DMS114 treated with DMSO at 0.1 percent for 48 hours (cell line): ENCODE results near the gene G6PD.
"Not testable (repeated sequence)": the region's sequence is repeated elsewhere in the genome, so short reads cannot be mapped to it uniquely, and the experiment has no call there.

Source experiments
- DNase-seq: peaks from one replicate; lab custom pipeline; 2025; ENCODE audit not compliant: unreplicated experiment; lab: John Stamatoyannopoulos, UW

G6PD gene

DNA sequence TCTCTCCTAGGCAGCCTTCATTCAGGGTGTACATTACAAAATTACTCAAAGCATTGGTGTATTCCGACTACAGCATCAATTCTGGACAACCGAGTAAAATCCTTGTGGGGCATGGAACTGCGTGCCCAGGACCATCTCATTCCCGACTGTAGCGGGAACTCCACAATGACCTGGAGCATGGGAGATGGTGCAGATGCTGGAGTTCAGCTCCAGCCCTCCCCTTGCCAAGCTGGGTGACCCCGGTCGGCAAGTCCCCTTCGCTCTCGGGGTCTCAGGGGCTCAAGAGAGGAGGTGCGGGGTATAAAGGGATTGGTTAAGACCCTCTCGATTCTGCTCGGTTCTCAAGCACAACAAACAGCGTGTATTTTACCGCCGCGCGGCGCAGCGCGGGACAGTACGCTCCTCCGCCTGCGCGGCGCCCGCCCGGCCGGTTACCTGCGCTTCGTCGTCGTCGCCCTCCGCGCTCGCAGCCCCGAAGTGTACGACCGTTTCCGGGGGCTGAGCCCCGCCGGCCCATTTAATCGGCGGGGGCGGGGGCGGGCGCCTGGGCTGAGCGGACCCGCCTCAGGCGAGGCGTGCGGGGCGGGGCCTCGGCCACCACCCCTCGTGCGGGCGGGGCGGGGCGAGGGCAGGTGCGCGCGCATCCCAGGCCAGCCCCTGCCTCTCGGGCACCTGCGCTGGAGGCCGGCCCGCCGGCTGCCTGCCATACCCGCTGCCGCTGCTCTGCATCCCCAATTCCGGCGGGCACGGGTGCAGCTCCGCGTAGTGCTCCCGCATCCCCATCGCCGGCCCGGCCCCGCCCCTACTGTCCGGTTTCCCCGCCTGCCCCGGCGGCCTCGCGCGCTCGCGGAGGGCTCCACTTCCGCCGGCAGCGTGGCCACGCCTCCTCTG, at the start of gene G6PD:
TSS of gene G6PD (minus strand) at position 493 of the 891 bp plus-strand sequence. CDS start 691 bp downstream, outside the sequence.
- DNase-seq: no peak

DNA sequence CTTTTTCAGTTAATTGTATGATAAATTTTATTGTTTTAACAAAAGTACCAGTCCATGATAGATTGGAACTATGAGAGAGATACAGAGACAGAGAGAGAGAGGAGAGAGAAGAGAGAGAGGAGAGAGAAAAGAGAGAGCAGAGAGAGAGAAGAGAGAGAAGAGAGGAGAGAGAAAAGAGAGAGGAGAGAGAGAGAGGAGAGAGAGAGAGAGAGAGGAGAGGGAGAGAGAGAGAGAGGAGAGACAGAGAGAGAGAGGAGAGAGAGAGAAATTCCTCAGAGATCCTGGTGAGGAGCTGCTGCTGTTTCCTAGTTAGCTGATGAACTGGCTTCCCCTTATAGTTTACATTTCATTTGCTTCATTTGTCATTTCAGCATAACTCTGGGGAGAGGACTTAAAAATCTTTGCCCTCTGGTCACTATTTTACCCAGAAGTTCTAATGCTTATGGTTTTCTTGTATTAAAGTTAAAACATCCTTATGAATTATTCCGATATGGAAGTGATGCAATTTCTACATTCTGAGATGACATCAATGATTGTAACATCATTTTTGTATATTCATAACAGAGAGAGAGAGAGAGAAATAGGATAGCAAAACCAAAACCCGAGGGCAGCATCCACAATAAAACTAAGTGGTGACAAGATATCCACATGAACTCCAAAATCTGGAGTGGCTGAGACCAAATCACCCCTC, 49.1 kb upstream of the G6PD start:
- no peak for DNase-seq

DNA sequence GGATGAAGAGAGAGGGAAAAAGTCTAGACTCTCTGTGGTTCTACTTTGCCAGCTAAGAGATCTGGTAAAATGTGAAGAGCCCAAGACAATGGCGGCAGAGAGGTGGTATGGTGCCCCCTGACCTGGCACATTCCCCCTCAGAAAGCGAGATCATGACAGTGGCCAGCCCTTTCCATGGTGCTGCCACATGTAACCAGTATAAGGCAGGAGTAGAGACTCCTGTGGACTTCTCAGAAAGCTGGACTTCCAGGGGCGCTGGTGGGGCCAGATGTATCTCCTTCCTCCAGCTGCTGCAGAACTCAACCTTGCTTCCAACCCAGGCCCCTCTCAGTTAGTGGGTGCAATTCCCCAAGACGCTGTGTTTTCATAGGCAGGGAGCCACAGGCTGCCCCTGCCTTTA, 47.8 kb upstream of the G6PD start:
- DNase-seq: no peak

DNA sequence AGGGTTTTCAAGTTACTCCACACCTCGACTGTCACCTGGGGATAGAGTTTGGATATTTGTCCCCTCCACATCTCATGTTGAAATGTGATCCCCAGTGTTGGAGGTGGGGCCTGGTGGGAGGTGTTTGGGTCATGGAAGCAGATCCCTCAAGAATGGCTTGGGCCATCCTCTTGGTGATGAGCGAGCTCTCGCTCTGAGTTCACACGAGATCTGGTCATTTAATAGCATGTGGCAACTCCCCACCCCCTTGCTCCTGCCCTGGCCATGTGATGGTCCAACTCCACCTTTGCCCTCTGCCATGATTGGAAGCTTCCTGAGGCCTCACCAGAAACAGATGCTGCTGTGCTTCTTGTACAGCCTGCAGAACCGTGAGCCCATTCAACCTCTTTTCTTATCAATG, 46.6 kb upstream of the G6PD start:
- no peak for DNase-seq

DNA sequence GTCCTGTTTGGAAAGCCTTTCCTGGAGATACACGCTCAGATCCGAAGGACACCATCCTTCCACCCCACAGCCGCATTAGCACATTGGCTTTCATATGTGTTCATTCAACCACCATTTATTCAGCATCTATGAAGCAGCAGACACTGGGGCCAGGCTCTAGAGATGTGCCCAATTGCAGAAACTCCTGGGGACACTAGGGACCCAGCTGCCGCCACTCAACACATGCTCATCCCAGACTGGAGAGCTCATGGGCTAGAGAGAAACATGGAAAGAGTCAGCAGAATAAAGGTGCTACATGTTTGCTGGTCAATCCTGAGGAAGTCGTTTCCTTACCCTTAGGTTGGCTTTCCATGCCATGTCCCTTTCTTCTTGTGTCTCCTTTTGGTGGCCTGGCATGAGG, 45.9 kb upstream of the G6PD start:
- no peak for DNase-seq

DNA sequence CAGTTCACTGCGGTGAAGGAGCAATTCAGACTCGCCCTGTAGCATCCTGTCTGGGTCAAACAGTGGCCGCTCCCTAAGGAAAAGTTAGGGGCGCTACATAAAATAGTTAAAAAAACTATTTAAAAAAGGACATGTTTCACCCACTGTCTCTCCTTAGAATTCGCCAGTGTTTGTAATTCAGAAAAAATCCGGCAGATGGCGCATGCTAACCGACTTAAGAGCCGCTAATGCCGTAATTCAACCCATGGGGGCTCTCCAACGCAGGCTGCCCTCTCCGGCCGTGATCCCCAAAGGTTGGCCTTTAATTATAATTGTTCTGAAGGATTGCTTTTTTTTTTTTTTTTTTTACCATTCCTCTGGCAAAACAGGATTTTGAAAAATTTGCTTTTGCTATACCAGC, 43.8 kb upstream of the G6PD start:
- DNase-seq: not testable (repeated sequence)

DNA sequence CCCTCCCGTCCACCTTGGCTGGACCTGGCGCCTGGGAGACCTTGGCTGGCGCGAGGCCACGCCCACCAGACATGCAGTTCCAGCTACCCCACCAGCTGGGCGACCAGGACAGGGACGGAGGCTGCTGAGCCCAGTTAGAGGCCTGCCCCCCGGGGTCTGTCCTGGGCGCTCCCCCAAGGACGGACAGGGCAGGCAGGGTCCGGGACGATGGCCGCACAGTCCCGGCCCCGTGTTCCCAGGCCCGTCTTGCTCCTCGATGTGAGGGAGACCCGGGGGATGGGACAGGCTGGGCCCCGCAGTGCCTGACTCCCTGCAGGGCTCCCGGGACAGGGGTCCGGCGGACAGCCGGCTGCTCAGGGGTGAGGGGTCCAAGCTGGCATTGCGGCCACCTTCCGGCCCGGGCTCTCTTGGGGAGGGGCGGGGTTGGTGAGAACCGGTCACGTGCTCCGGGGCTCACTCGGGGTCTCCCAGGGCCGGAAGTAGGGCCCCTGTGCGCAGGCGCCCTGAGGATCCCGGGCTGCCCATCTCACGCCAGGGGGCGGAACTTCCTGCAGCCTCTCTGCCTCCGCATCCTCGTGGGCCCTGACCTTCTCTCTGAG, 38.0 kb upstream of the G6PD start, which contains the start of gene CTAG1A:
TSS of gene CTAG1A (plus strand) at position 549 of the 599 bp plus-strand sequence. CDS start 74 bp downstream, outside the sequence.
- DNase-seq: not testable (repeated sequence)

DNA sequence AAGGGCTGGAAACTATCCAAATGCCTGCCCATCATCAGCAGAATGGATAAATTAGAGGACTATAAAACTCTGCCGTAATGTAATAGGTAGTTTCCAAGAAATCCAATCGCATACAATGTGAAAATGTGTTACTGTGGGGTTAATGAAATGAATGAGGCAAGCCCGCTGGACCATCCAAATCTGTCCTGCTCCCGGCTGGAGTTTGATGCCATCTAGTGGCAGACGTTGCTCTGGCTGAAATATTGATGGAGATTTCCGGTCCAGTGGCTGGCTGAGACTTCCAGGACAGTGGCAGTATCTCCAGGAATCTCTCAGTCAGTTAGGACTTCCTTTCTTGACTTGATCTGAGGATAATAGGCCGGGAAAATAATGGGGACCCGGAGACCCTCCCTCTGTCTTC, 36.3 kb upstream of the G6PD start:
- not testable (repeated sequence) for DNase-seq

DNA sequence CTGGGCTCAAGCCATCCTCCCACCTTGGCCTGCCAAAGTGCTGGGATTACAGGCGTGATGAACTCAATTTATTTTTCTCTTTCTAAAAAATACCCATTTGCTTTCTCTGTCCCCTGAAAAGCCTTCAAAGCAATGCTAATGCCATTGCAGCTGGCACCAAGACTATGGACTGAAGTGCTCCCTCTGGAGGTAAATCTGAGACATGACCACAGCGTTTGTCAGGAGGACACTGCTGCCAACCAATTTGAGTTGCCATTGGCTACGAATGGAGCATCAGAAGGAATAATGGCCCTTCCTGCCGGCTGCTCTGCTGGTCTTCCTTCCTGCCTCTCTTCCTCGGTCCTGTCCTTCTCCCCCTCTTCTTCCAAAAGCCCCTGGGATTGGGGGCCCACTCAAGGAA, 28.4 kb upstream of the G6PD start:
- DNase-seq: not testable (repeated sequence)

DNA sequence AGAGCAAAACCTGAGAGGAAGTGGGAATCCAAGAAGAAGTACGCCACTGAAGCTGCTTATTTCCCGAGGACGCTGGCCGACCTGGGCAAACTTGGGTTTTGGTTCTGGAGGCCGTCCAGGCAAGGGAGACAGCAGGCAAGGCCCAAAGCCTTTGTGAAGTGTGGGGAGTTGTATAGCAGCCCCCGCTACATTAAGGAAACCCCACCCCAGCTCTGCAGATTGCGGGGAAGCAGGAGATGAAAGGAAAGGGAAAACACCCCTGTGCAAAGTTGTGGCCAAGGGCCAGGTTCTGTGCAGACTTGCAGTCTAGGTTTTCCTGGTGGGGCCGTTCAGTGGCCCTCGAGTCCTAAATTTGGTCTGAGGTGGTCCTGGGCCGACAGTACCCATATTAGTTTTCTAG, 26.4 kb upstream of the G6PD start:
- DNase-seq: not testable (repeated sequence)

DNA sequence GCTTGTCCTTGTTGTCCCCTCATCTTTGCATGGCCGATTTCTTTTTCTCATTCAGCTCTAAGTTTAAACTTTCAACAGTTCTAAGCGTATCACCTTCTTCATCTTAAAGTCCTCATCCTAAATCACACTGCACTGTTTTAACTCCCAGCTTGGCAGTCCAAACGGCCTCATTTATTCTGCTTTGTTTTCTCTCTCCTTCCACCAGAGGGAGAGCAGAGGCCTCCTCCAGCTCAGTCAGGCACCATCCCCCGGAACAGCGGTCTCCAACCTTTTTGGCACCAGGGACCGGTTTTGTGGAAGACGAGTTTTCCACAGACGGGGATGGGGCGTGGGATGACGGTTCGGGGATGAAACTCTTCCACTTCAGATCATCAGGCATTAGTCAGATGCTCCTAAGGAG, 23.7 kb upstream of the G6PD start:
- not testable (repeated sequence) for DNase-seq

DNA sequence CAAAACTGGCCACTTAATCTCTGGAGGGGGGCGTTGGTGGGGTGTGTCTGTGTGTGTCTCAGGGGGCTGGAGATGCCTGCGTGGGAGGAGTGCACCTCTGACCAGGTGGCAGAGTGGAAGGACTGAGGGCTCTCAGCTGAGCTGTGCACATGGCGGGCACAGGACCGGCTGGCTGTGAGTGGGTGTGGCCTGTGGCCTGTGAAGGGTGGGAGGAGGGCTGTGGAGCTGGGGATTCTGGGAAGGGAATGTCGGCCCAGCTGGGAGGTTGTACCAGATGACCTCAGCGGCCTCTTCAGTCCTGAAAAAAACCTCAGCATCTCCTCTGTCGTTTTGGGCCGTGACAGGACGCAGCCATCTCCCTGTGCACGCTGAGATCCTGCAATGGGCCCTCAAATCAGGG, 15.6 kb upstream of the G6PD start:
- DNase-seq: not testable (repeated sequence)

DNA sequence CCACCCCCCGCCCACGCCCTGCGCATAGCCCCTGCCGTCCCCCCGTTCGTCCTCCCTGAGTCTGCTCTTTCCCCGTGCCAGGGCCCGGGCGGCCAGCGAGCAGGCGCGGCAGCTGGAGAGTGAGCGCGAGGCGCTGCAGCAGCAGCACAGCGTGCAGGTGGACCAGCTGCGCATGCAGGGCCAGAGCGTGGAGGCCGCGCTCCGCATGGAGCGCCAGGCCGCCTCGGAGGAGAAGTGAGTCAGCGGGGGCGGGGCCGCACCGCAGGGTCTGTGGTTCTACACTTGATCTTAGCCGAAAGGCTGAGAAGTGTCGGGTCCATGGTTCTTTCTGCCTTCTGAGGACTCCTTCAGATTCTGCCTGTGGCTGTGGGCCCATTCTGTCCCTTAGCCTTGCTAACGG, 13.7 kb upstream of the G6PD start:
- DNase-seq: not testable (repeated sequence)

DNA sequence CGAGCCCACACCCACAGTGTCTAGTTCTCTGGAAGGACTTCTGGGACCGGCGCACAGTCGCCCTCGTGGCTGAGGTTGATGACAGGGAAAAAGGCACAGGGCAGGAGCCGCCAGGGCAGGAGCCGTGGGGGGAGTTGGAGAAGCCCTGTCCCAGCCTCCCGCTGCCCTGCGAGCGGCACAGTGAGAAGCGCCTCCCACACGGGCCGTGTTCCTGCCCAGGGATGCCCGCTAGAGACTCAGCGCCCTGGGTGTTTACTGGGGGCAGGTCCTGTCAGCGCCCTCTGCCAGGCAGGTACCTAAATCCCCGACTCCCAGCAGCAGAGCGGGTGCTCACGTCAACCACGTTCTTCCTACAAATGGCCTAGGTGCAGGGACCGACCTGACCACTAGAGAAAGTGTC, 12.2 kb upstream of the G6PD start:
- DNase-seq: not testable (repeated sequence)

DNA sequence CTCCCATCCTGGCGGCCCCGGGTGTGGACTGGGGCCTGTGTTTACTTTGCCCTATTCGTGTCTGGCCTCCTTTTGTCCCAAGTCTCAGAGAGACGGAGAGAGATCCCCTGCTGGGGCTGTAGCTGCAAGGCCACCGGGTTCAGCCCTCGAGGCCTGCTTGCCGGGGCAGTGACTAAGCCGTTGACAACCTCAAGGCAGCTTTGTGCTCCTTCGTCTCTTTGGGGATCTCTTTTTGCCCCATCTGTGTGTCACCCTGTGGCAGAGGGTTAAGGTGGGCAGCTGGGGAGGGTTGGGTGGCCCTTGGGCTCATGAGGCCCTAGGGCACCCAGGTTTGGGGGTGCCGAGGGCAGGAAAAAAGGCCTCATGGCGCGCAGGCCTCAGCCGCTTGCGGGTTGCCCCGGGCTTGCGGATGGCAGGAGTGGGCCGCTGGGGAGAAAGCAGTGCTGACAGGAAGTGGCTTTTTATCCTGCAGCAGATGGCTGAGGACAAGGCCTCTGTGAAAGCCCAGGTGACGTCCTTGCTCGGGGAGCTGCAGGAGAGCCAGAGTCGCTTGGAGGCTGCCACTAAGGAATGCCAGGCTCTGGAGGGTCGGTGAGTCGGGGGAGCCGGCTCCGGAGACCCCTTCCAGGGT, 11.5 kb upstream of the G6PD start:
- not testable (repeated sequence) for DNase-seq

DNA sequence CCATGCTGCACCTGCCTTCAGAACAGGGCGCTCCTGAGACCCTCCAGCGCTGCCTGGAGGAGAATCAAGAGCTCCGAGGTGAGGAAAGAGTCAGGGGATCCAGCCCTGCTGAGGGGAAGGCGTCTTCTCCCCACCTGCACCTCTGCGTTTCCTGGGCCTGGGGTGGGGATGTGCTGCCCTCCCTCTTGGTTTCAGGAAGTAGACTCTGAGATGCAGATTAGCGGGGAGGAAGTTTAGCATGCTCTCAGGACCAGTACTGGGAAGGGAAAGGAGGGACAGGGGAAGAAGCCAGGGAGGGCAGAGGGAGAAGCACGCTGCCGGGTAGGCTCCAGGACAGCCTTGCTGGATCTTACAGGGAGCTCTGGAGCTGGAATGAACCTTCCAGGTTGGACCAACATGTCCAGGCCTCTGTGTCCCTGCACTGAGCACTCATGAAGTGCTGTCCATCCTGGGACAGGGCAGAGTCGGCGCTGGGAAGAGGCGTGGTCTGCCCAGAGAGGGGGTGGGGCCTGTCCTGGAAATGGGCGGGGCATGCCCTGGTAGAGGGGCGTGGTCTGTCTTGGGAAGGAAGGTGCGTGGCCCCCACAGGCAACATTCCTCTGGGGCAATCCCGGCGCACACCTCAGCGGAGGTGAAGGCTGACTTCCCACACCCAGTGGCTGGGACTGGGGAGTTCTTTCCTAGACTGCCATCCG, 5.6 kb upstream of the G6PD start:
- not testable (repeated sequence) for DNase-seq

DNA sequence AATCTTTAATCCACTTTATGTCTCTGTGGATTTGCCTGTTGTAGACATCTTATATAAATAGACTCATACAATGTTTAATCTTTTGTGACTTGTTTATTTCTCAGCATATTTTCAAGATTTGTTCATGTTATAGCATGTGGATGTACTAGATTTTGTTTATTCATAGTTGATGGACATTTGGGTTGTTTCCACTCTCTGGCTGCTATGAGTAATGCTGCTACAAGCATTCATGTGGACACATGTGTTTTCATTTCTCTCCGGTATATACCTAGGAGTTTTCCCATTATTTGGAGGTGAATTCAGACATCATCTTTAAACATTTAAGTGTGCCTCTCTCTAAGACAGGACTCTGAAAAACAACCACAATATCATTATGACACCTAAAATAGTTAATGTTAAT, 3.1 kb upstream of the G6PD start:
- no peak for DNase-seq

DNA sequence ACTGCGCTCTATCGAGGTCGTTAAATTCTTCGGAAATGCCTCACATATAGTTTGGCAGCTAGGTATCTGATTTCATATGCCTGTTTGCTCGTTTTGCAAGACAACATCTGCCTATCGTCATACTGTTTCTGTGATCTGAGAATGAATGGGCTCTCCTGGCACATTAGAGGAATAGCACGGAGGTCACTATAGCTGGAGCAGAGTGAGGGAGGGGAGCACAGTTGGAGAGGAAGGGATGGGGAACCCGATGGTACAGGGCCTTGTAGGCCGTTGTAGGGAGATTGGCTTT, 1.3 kb upstream of the G6PD start:
- no peak for DNase-seq

DNA sequence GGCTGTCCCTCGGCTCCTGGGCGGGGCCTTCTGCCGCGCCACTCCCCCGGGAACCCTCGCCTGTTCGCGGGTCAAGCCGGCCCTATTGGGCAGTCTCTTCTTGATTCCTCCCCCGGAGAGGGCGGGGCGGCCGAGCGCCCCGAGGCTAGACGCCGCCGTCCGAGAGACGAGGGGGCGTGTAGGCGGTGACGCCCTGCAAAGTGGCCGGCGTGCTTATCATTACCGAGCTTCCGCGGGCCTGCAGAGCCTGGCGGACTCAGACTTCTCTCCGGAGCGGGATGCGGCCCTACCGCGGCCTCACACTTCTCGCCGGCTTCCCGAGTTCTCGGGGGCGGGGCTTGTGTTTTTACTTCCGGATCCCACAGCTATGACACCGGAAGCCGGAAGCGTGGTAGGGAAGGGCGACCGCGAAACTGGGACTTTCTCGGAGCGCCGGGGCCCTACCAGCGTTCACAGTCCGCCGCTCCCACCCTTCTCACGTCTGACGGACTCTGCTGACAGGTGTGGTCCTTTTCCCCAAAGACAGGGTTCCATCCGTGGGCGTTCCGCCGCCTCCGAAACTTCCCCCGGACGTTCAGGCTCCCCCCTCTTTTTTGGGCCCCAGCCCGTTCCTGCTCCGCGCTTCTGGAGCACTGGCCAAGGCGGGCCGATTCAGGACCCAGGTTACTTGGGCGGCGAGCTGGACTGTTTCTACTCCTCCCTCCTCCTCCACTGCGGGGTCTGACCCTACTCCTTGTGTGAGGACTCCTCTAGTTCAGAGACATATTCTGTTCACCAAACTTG, 790 bp upstream of the G6PD start, which contains the start of gene IKBKG:
TSS of gene IKBKG (plus strand) at position 376 of the 783 bp plus-strand sequence. CDS start 4,383 bp downstream, outside the sequence.
- DNase-seq: peak; percentile 59
